ENCODE results near the gene DNAJC30.
A peak's percentile ranks its signal among the peaks of the same experiment; 100 is the strongest.
"Not testable (repeated sequence)": the region's sequence is repeated elsewhere in the genome, so short reads cannot be mapped to it uniquely, and the experiment has no call there.

Gene DNAJC30

GRCh38 chr7:73683788-73684693, 788 bp upstream of the DNAJC30 start:
- no peak for DNase-seq (ENCODE audit: low read depth in 2 of 2)

- no peak for DNase-seq (ENCODE audit: low read depth in 2 of 2)
Measured at GRCh38 chr7:73682745-73683055, 553 bp downstream of the DNAJC30 start.

- DNase-seq (ENCODE audit: low read depth in 2 of 2) = no peak
Measured at GRCh38 chr7:73681031-73681430, 2.2 kb downstream of the DNAJC30 start.

GRCh38 chr7:73680501-73680900, 2.8 kb downstream of the DNAJC30 start:
- no peak for DNase-seq (ENCODE audit: low read depth in 2 of 2)

- no peak for DNase-seq (ENCODE audit: low read depth in 2 of 2)
Measured at GRCh38 chr7:73679709-73680108, 3.5 kb downstream of the DNAJC30 start.

GRCh38 chr7:73678862-73679261, 4.4 kb downstream of the DNAJC30 start:
- DNase-seq (ENCODE audit: low read depth in 2 of 2) = no peak

- not testable (repeated sequence) for DNase-seq (ENCODE audit: low read depth in 2 of 2)
Measured at GRCh38 chr7:73676062-73676461, 7.2 kb downstream of the DNAJC30 start.

GRCh38 chr7:73674468-73675124, 8.7 kb downstream of the DNAJC30 start:
- no peak for DNase-seq (ENCODE audit: low read depth in 2 of 2)

- no peak for DNase-seq (ENCODE audit: low read depth in 2 of 2)
Measured at GRCh38 chr7:73671857-73672445, 11.3 kb downstream of the DNAJC30 start.

GRCh38 chr7:73671322-73671661, 12.0 kb downstream of the DNAJC30 start:
- no peak for DNase-seq (ENCODE audit: low read depth in 2 of 2)

GRCh38 chr7:73669858-73670385, 13.3 kb downstream of the DNAJC30 start:
- no peak for DNase-seq (ENCODE audit: low read depth in 2 of 2)

GRCh38 chr7:73669288-73669701, 14.0 kb downstream of the DNAJC30 start:
- no peak for DNase-seq (ENCODE audit: low read depth in 2 of 2)

GRCh38 chr7:73668886-73669230, 14.4 kb downstream of the DNAJC30 start:
- no peak for DNase-seq (ENCODE audit: low read depth in 2 of 2)

GRCh38 chr7:73668103-73668885, 15.0 kb downstream of the DNAJC30 start:
- DNase-seq (ENCODE audit: low read depth in 2 of 2) = no peak

GRCh38 chr7:73667344-73668102, 15.7 kb downstream of the DNAJC30 start, which contains the start of gene VPS37D:
Gene VPS37D (plus strand): TSS chr7:73667831. CDS start chr7:73667959, 128 bp downstream.
- peak; percentile 75 to 91 for DNase-seq (ENCODE audit: low read depth in 2 of 2)

- DNase-seq (ENCODE audit: low read depth in 2 of 2) = no peak
Measured at GRCh38 chr7:73663033-73663432, 20.2 kb downstream of the DNAJC30 start.

GRCh38 chr7:73660594-73660993, 22.7 kb downstream of the DNAJC30 start:
- not testable (repeated sequence) for DNase-seq (ENCODE audit: low read depth in 2 of 2)

GRCh38 chr7:73659983-73660382, 23.3 kb downstream of the DNAJC30 start:
- no peak for DNase-seq (ENCODE audit: low read depth in 2 of 2)

GRCh38 chr7:73655309-73655708, 27.9 kb downstream of the DNAJC30 start:
- not testable (repeated sequence) for DNase-seq (ENCODE audit: low read depth in 2 of 2)

GRCh38 chr7:73652541-73652949, 30.7 kb downstream of the DNAJC30 start:
- no peak for DNase-seq (ENCODE audit: low read depth in 2 of 2)

GRCh38 chr7:73650524-73650923, 32.7 kb downstream of the DNAJC30 start:
- no peak for DNase-seq (ENCODE audit: low read depth in 2 of 2)

Measured in stimulated activated CD4-positive, alpha-beta T cell treated with anti-CD3 and anti-CD28 coated beads, Interleukin-15, amount 100 ng/mL, for 48 hours (primary cell).